ENCODE results near the gene TMEM218.
"Not testable (repeated sequence)": the region's sequence is repeated elsewhere in the genome, so short reads cannot be mapped to it uniquely, and the experiment has no call there.

TMEM218 gene

DNA sequence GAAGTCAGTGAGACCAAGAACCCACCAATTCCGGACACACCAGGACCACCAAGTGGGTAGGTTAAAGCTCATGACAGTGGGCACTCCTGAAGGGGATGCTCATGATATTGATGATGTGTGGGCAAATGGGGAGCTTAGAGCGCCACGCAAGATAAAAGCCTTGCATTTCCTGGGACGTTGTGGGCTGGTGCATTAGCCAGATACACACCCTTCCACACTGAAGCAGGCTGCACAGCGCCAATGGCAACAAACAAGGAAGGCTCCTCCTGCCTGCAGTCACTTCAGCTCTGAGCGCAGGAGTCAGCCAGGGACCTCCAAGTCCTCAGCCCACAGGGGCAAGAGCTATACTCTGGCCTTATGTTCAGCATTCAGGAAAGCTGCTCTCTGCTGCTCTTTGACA, 20.6 kb downstream of the TMEM218 start:
- peak; percentile 41 for ATAC-seq
- TF ChIP-seq, protein P1, sequence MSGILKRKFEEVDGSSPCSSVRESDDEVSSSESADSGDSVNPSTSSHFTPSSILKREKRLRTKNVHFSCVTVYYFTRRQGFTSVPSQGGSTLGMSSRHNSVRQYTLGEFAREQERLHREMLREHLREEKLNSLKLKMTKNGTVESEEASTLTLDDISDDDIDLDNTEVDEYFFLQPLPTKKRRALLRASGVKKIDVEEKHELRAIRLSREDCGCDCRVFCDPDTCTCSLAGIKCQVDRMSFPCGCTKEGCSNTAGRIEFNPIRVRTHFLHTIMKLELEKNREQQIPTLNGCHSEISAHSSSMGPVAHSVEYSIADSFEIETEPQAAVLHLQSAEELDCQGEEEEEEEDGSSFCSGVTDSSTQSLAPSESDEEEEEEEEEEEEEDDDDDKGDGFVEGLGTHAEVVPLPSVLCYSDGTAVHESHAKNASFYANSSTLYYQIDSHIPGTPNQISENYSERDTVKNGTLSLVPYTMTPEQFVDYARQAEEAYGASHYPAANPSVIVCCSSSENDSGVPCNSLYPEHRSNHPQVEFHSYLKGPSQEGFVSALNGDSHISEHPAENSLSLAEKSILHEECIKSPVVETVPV (CRISPR knock-in tag; IDR thresholded peaks at IDR 0.05): no peak
- TF ChIP-seq ZNF565 (CRISPR knock-in tag; conservative IDR thresholded peaks at IDR 0.05; ENCODE audit: low read depth): no peak
- TF ChIP-seq RARB (CRISPR knock-in tag; IDR thresholded peaks at IDR 0.05): no peak
- no peak for TF ChIP-seq TSHZ2 (CRISPR knock-in tag; IDR thresholded peaks at IDR 0.05)
- no peak for TF ChIP-seq SNAI2 (CRISPR knock-in tag; IDR thresholded peaks at IDR 0.05)
- TF ChIP-seq, protein P2, sequence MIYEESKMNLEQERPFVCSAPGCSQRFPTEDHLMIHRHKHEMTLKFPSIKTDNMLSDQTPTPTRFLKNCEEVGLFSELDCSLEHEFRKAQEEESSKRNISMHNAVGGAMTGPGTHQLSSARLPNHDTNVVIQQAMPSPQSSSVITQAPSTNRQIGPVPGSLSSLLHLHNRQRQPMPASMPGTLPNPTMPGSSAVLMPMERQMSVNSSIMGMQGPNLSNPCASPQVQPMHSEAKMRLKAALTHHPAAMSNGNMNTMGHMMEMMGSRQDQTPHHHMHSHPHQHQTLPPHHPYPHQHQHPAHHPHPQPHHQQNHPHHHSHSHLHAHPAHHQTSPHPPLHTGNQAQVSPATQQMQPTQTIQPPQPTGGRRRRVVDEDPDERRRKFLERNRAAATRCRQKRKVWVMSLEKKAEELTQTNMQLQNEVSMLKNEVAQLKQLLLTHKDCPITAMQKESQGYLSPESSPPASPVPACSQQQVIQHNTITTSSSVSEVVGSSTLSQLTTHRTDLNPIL (CRISPR knock-in tag; IDR thresholded peaks at IDR 0.05; ENCODE audit: low read depth): no peak
- TF ChIP-seq GLIS3 (CRISPR knock-in tag; IDR thresholded peaks at IDR 0.05): no peak

GRCh38 chr11:125090151-125090550, 21.3 kb downstream of the TMEM218 start:
- not testable (repeated sequence) for ATAC-seq

DNA sequence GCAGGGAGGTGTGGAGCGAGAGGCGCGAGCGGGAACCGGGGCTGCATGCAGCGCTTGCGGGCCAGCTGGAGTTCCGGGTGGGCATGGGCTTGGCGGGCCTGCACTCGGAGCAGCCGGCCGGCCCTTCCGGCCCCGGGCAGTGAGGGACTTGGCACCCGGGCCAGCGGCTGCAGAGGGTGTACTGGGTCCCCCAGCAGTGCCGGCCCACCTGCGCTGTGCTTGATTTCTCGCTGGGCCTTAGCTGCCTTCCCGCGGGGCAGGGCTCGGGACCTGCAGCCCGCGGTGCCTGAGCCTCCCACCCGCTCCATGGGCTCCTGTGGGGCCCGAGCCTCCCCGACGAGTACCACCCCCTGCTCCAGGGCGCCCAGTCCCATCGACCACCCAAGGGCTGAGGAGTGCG, 21.9 kb downstream of the TMEM218 start:
- not testable (repeated sequence) for ATAC-seq

- ATAC-seq: no peak
- TF ChIP-seq ZFP30 (CRISPR knock-in tag; IDR thresholded peaks at IDR 0.05) (no peak), ZNF8 (CRISPR knock-in tag; IDR thresholded peaks at IDR 0.05) (no peak), TOX (CRISPR knock-in tag; IDR thresholded peaks at IDR 0.05; ENCODE audit: borderline replicate concordance) (no peak), OSR1 (CRISPR knock-in tag; IDR thresholded peaks at IDR 0.05) (no peak), SNAI2 (CRISPR knock-in tag; IDR thresholded peaks at IDR 0.05) (no peak)
Measured at GRCh38 chr11:125088576-125089455, 22.6 kb downstream of the TMEM218 start.

- no peak for ATAC-seq
- no peak for TF ChIP-seq ZNF8 (CRISPR knock-in tag; IDR thresholded peaks at IDR 0.05)
- no peak for TF ChIP-seq ZC3H10 (CRISPR knock-in tag; IDR thresholded peaks at IDR 0.05)
- TF ChIP-seq, protein P2 (CRISPR knock-in tag; IDR thresholded peaks at IDR 0.05; ENCODE audit: low read depth): no peak
- TF ChIP-seq, protein P3, sequence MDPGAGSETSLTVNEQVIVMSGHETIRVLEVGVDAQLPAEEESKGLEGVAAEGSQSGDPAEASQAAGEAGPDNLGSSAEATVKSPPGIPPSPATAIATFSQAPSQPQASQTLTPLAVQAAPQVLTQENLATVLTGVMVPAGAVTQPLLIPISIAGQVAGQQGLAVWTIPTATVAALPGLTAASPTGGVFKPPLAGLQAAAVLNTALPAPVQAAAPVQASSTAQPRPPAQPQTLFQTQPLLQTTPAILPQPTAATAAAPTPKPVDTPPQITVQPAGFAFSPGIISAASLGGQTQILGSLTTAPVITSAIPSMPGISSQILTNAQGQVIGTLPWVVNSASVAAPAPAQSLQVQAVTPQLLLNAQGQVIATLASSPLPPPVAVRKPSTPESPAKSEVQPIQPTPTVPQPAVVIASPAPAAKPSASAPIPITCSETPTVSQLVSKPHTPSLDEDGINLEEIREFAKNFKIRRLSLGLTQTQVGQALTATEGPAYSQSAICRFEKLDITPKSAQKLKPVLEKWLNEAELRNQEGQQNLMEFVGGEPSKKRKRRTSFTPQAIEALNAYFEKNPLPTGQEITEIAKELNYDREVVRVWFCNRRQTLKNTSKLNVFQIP (CRISPR knock-in tag; IDR thresholded peaks at IDR 0.05; ENCODE audit: borderline replicate concordance, low read depth): no peak
- no peak for TF ChIP-seq ZNF70 (CRISPR knock-in tag; IDR thresholded peaks at IDR 0.05)
- TF ChIP-seq GLIS3 (CRISPR knock-in tag; IDR thresholded peaks at IDR 0.05): no peak
- no peak for TF ChIP-seq ZNF565 (CRISPR knock-in tag; conservative IDR thresholded peaks at IDR 0.05; ENCODE audit: low read depth)
- no peak for TF ChIP-seq TSHZ2 (CRISPR knock-in tag; IDR thresholded peaks at IDR 0.05)
Measured at GRCh38 chr11:125088123-125088522, 23.3 kb downstream of the TMEM218 start.

All from SK-N-SH treated with all-trans-retinoic acid at 6 μM for 48 hours (cell line).